ENCODE data around the gene ZNF638. TPM values are rescaled to one million over a fixed set of nuclear protein-coding genes. Genes with fewer than 3 reads are reported as not detected.

ZNF638 gene
- total RNA-seq, 2 donors from 2014 or later: 73.9 to 77.9 TPM

- no peaks in the 10 kb centered on the region for H3K4me1 ChIP-seq
- H3K27me3 ChIP-seq: no peaks in the 10 kb centered on the region
- H3K36me3 ChIP-seq: peaks cover 56% of the 10 kb centered on the region
- TF ChIP-seq CTCF (IDR thresholded peaks at IDR 0.05): no peak
- H3K9me3 ChIP-seq: no peaks in the 10 kb centered on the region
- DNase-seq (ENCODE audit: low spot score): no peak
- H3K4me3 ChIP-seq: no peak overlapping the region
- no peak overlapping the region for H3K27ac ChIP-seq
These were observed 30.0 kb downstream of the ZNF638 start for GRCh38 chr2:71361631-71362030.

GRCh38 chr2:71362447-71362846, 30.9 kb downstream of the ZNF638 start:
- Histone ChIP-seq H3K36me3 (peaks cover 56% of the 10 kb centered on the region), H3K4me3 (no peak overlapping the region), H3K27ac (no peak overlapping the region), H3K9me3 (no peaks in the 10 kb centered on the region), H3K27me3 (no peaks in the 10 kb centered on the region), H3K4me1 (no peaks in the 10 kb centered on the region)
- no peak for TF ChIP-seq CTCF (IDR thresholded peaks at IDR 0.05)
- DNase-seq (ENCODE audit: low spot score): no peak

- H3K36me3 ChIP-seq: peaks cover 66% of the 10 kb centered on the region
- H3K27me3 ChIP-seq: no peaks in the 10 kb centered on the region
- H3K4me3 ChIP-seq: no peak overlapping the region
- no peaks in the 10 kb centered on the region for H3K9me3 ChIP-seq
- no peak for DNase-seq (ENCODE audit: low spot score)
- H3K4me1 ChIP-seq: no peaks in the 10 kb centered on the region
- no peak overlapping the region for H3K27ac ChIP-seq
- no peak for TF ChIP-seq CTCF (IDR thresholded peaks at IDR 0.05)
These were observed 38.4 kb downstream of the ZNF638 start for GRCh38 chr2:71370015-71370414.

- H3K9me3 ChIP-seq: no peaks in the 10 kb centered on the region
- H3K4me3 ChIP-seq: no peak overlapping the region
- no peak overlapping the region for H3K27ac ChIP-seq
- no peaks in the 10 kb centered on the region for H3K4me1 ChIP-seq
- no peak for TF ChIP-seq CTCF (IDR thresholded peaks at IDR 0.05)
- no peak for DNase-seq (ENCODE audit: low spot score)
- peaks cover 65% of the 10 kb centered on the region for H3K36me3 ChIP-seq
- no peaks in the 10 kb centered on the region for H3K27me3 ChIP-seq
These were observed 40.5 kb downstream of the ZNF638 start for GRCh38 chr2:71372042-71372441.

GRCh38 chr2:71379086-71379485, 47.5 kb downstream of the ZNF638 start:
- Histone ChIP-seq H3K9me3 (no peaks in the 10 kb centered on the region), H3K27me3 (no peaks in the 10 kb centered on the region), H3K4me1 (no peaks in the 10 kb centered on the region), H3K36me3 (peaks cover 85% of the 10 kb centered on the region), H3K27ac (no peak overlapping the region), H3K4me3 (no peak overlapping the region)
- TF ChIP-seq CTCF (IDR thresholded peaks at IDR 0.05): no peak
- no peak for DNase-seq (ENCODE audit: low spot score)

- no peaks in the 10 kb centered on the region for H3K9me3 ChIP-seq
- peaks cover 87% of the 10 kb centered on the region for H3K36me3 ChIP-seq
- no peak overlapping the region for H3K27ac ChIP-seq
- no peak overlapping the region for H3K4me3 ChIP-seq
- H3K4me1 ChIP-seq: no peaks in the 10 kb centered on the region
- DNase-seq (ENCODE audit: low spot score): no peak
- no peaks in the 10 kb centered on the region for H3K27me3 ChIP-seq
- TF ChIP-seq CTCF (IDR thresholded peaks at IDR 0.05): no peak
These were observed 49.1 kb downstream of the ZNF638 start for GRCh38 chr2:71380665-71381064.
